MM.1S (cell line): ENCODE results near the gene GPANK1.

ENCODE experiments used
- DNase-seq: peaks from one replicate; pipeline ENCODE4 v3.0.0-alpha.2; 2015
- H2AFZ ChIP-seq: fragments of 300-600 bp; sonication (generic); 2 replicates; pipeline ENCODE4 v1.6.0; 2016; ENCODE audit warnings: antibody characterized with exemption, low read length
- H3F3A ChIP-seq: fragments of 300-600 bp; sonication (generic); 2 replicates; pipeline ENCODE4 v1.6.1; 2016; ENCODE audit warnings: mild to moderate bottlenecking, antibody characterized with exemption, low read length, moderate library complexity, mixed read lengths; ENCODE audit not compliant: insufficient read depth
- H3K27ac ChIP-seq: fragments of 300-600 bp; sonication (generic); 2 replicates; pipeline ENCODE4 v1.5.1; 2016; ENCODE audit warnings: mild to moderate bottlenecking, low read length
- H3K27me3 ChIP-seq: fragments of 300-600 bp; sonication (generic); replicated peaks from 2 replicates; pipeline ENCODE4 v1.6.0; 2016; ENCODE audit warnings: low read length; ENCODE audit not compliant: insufficient read depth
- H3K36me3 ChIP-seq: fragments of 300-600 bp; sonication (generic); replicated peaks from 2 replicates; pipeline ENCODE4 v1.6.1; 2016; ENCODE audit warnings: mild to moderate bottlenecking, low read length, mixed read lengths; ENCODE audit not compliant: insufficient read depth
- H3K4me1 ChIP-seq: fragments of 300-600 bp; sonication (generic); 2 replicates; pipeline ENCODE4 v1.6.1; 2016; ENCODE audit warnings: low read length, mixed read lengths
- H3K4me2 ChIP-seq: fragments of 300-600 bp; sonication (generic); 2 replicates; pipeline ENCODE4 v1.6.0; 2016; ENCODE audit warnings: low read depth, low read length
- H3K4me3 ChIP-seq: fragments of 300-600 bp; sonication (generic); 2 replicates; pipeline ENCODE4 v1.5.1; 2016; ENCODE audit warnings: low read length, mixed read lengths
- H3K79me2 ChIP-seq: fragments of 300-600 bp; sonication (generic); 2 replicates; pipeline ENCODE4 v1.6.1; 2016; ENCODE audit warnings: mixed run types, low read length, mixed read lengths
- H3K9ac ChIP-seq: fragments of 300-600 bp; sonication (generic); 2 replicates; pipeline ENCODE4 v1.6.1; 2016; ENCODE audit warnings: low read length, mixed read lengths
- H3K9me2 ChIP-seq: fragments of 300-600 bp; sonication (generic); replicated peaks from 2 replicates; pipeline ENCODE4 v1.6.1; 2016; ENCODE audit warnings: mild to moderate bottlenecking, low read length, mixed read lengths; ENCODE audit not compliant: insufficient read depth
- H3K9me3 ChIP-seq: fragments of 300-600 bp; sonication (generic); replicated peaks from 2 replicates; pipeline ENCODE4 v1.6.1; 2016; ENCODE audit warnings: mild to moderate bottlenecking, low read length, mixed read lengths; ENCODE audit not compliant: insufficient read depth
- H4K20me1 ChIP-seq: fragments of 300-600 bp; sonication (generic); 2 replicates; pipeline ENCODE4 v1.6.1; 2016; ENCODE audit warnings: mild to moderate bottlenecking, low read length, moderate library complexity, mixed read lengths; ENCODE audit not compliant: insufficient read depth
- EZH2 ChIP-seq: fragments of 300-600 bp; sonication (generic); optimal IDR thresholded peaks from 2 replicates; pipeline ENCODE3; 2017; ENCODE audit warnings: low read depth, mild to moderate bottlenecking, antibody characterized with exemption, low read length, mixed read lengths
- EZH2phosphoT487 ChIP-seq: fragments of 300-600 bp; sonication (generic); IDR thresholded peaks from 2 replicates; pipeline ENCODE4 v1.6.1; 2018; ENCODE audit warnings: antibody characterized with exemption, low read length
- TF ChIP-seq, protein P1 (sequence below): fragments of 300-600 bp; sonication (generic); IDR thresholded peaks from 2 replicates; pipeline ENCODE4 v1.5.1; 2016; ENCODE audit warnings: antibody characterized with exemption, low read length, mixed read lengths

The GPANK1 gene

DNA sequence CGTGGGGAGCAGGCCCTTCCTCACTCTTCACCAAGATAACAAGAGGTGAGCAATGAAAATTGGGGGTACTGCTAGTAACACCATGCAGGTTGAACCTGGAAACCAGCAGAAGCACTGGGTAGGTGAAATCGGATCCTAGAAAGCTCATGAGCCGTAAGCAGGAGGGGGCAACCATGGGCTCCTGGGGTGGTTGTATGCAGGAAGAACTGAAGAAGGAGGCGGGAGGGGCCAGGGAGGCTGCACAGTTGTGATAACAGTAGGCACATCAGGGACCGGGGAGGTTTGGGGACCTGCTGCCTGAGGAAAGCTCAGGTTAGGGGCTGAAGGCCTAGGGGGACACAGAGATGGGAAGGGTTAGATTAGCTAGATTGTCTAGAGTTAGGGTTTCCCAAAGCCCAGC, 21.7 kb upstream of the GPANK1 start:
- Histone ChIP-seq H3K9me3 (no peaks in the 10 kb centered on the region), H3K27ac (no peak overlapping the region), H3K4me2 (no peak overlapping the region), H3K4me1 (no peaks in the 10 kb centered on the region), H4K20me1 (no peaks in the 10 kb centered on the region), H3K9ac (no peak overlapping the region), H3K79me2 (no peaks in the 10 kb centered on the region), H3K36me3 (no peaks in the 10 kb centered on the region), H2AFZ (no peak overlapping the region), H3K4me3 (no peak overlapping the region), H3K27me3 (no peaks in the 10 kb centered on the region), H3K9me2 (no peaks in the 10 kb centered on the region), H3F3A (no peaks in the 10 kb centered on the region)
- TF ChIP-seq, protein P1, sequence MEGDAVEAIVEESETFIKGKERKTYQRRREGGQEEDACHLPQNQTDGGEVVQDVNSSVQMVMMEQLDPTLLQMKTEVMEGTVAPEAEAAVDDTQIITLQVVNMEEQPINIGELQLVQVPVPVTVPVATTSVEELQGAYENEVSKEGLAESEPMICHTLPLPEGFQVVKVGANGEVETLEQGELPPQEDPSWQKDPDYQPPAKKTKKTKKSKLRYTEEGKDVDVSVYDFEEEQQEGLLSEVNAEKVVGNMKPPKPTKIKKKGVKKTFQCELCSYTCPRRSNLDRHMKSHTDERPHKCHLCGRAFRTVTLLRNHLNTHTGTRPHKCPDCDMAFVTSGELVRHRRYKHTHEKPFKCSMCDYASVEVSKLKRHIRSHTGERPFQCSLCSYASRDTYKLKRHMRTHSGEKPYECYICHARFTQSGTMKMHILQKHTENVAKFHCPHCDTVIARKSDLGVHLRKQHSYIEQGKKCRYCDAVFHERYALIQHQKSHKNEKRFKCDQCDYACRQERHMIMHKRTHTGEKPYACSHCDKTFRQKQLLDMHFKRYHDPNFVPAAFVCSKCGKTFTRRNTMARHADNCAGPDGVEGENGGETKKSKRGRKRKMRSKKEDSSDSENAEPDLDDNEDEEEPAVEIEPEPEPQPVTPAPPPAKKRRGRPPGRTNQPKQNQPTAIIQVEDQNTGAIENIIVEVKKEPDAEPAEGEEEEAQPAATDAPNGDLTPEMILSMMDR = no peak
- TF ChIP-seq EZH2 = no peak
- no peak for TF ChIP-seq EZH2phosphoT487
- DNase-seq = no peak

DNA sequence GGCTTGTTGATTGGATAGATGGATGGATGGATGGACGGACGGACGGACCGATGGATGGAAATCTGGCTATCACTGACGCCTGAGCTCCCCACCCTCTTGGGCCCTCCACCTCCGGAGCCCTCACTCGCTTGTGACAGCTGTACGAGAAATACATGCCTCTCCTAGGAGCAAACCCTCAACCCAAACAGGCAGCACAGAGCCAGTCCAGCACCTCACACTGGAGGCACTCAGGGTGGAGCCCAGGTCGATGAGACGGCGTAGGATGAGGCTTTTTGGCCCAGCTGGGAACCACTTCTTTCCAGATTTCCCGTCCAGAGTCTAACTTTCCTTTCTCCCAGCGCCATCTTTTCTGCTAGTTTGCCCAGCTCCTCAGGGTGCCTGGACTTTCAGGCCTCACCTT, 18.8 kb upstream of the GPANK1 start:
- no peaks in the 10 kb centered on the region for H3F3A ChIP-seq
- no peak for DNase-seq
- H4K20me1 ChIP-seq = no peaks in the 10 kb centered on the region
- H3K9me2 ChIP-seq = no peaks in the 10 kb centered on the region
- H2AFZ ChIP-seq = no peak overlapping the region
- no peaks in the 10 kb centered on the region; the same call in 1 of the 2 replicates for H3K4me1 ChIP-seq
- H3K27me3 ChIP-seq = no peaks in the 10 kb centered on the region
- no peaks in the 10 kb centered on the region for H3K9me3 ChIP-seq
- no peak overlapping the region for H3K27ac ChIP-seq
- H3K79me2 ChIP-seq = no peaks in the 10 kb centered on the region
- no peak overlapping the region for H3K9ac ChIP-seq
- no peak overlapping the region for H3K4me2 ChIP-seq
- H3K36me3 ChIP-seq = no peaks in the 10 kb centered on the region
- TF ChIP-seq, protein P1 = no peak
- TF ChIP-seq EZH2phosphoT487 (no peak), EZH2 (no peak)
- no peak overlapping the region for H3K4me3 ChIP-seq

DNA sequence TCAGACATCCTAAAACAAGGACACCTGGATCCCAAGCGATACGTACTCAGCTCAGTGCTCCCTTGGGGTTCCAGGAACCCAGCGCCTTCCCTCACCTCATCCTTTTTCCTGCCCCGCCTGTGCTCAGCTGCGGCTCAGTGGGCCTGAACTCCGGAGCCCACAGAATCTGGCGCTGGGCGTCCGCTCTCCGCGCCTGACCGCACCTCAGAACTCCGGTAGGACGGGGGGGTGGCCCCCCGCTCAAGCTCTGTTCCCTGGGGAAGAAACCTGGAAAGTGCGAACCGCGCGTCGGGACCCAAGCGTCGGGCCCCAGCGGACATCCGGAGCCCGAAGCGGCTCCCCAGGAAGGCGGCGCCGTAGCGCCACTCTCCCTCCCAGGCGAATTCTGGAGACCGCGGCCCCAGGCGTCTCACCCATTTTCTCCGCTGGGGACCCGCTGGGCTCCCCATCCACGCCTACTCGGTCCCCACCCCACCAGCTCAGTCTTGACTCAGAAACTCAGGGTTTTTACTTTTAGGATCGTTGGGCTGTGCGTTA, 16.4 kb upstream of the GPANK1 start:
- TF ChIP-seq, protein P1 = no peak; the same call in 1 of the 2 replicates
- TF ChIP-seq EZH2phosphoT487 (no peak), EZH2 (no peak)
- H3K4me3 ChIP-seq = peak overlapping the region; percentile 63

More for the DNA sequence above, 16.4 kb upstream of the GPANK1 start:
- peak; percentile 23 for DNase-seq
- Histone ChIP-seq H3K4me2 (peak overlapping the region; percentile 93), H3K79me2 (no peaks in the 10 kb centered on the region), H3K9me2 (no peaks in the 10 kb centered on the region), H4K20me1 (no peaks in the 10 kb centered on the region), H2AFZ (peak overlapping the region; percentile 94), H3K36me3 (no peaks in the 10 kb centered on the region), H3K9me3 (no peaks in the 10 kb centered on the region), H3F3A (no peaks in the 10 kb centered on the region), H3K27me3 (no peaks in the 10 kb centered on the region), H3K4me1 (no peaks in the 10 kb centered on the region; the same call in 1 of the 2 replicates), H3K9ac (peak overlapping the region; percentile 58; the same call in 1 of the 2 replicates), H3K27ac (no peak overlapping the region)
